GM18868 (cell line): ENCODE measurements around the gene PDZD8.
A peak's percentile ranks its signal among the peaks of the same experiment; 100 is the strongest.

ENCODE experiments used
- ATAC-seq: cut with Tn5 transposase; IDR thresholded peaks from one replicate; pipeline ENCODE4 v1.9.1; 2021; ENCODE audit warnings: mild to moderate bottlenecking, moderate library complexity; ENCODE audit not compliant: unreplicated experiment

Gene PDZD8

GRCh38 chr10:117375360-117376178, at the start of gene PDZD8:
TSS of gene PDZD8 (minus strand) at chr10:117375440. CDS start at chr10:117375227, 213 bp downstream.
- ATAC-seq = peak; percentile 91

GRCh38 chr10:117424171-117424570, 48.9 kb upstream of the PDZD8 start:
- ATAC-seq = no peak

- ATAC-seq = no peak
These were observed 46.7 kb upstream of the PDZD8 start for GRCh38 chr10:117421985-117422384.

- ATAC-seq = no peak
These were observed 45.5 kb upstream of the PDZD8 start for GRCh38 chr10:117420768-117421167.

GRCh38 chr10:117419921-117420320, 44.7 kb upstream of the PDZD8 start:
- ATAC-seq = no peak

- ATAC-seq = no peak
These were observed 43.9 kb upstream of the PDZD8 start for GRCh38 chr10:117419159-117419558.

- no peak for ATAC-seq
These were observed 42.9 kb upstream of the PDZD8 start for GRCh38 chr10:117418121-117418520.

GRCh38 chr10:117417196-117417595, 42.0 kb upstream of the PDZD8 start:
- no peak for ATAC-seq

GRCh38 chr10:117413928-117414618, 38.8 kb upstream of the PDZD8 start:
- no peak for ATAC-seq

GRCh38 chr10:117412469-117413010, 37.3 kb upstream of the PDZD8 start:
- no peak for ATAC-seq

GRCh38 chr10:117411479-117412399, 36.5 kb upstream of the PDZD8 start:
- ATAC-seq = no peak

GRCh38 chr10:117410557-117410956, 35.3 kb upstream of the PDZD8 start:
- no peak for ATAC-seq

GRCh38 chr10:117409549-117410305, 34.5 kb upstream of the PDZD8 start:
- ATAC-seq = no peak

GRCh38 chr10:117408436-117409384, 33.5 kb upstream of the PDZD8 start:
- ATAC-seq = no peak

- no peak for ATAC-seq
These were observed 30.5 kb upstream of the PDZD8 start for GRCh38 chr10:117405730-117406129.

- ATAC-seq = no peak
These were observed 25.1 kb upstream of the PDZD8 start for GRCh38 chr10:117400329-117400728.

- no peak for ATAC-seq
These were observed 24.3 kb upstream of the PDZD8 start for GRCh38 chr10:117399341-117400196.

- no peak for ATAC-seq
These were observed 22.8 kb upstream of the PDZD8 start for GRCh38 chr10:117398029-117398428.
